Hepatocyte (in vitro differentiated cells): ENCODE measurements around the gene PRRG2. TPM values are rescaled to one million over a fixed set of nuclear protein-coding genes. Genes with fewer than 3 reads are reported as not detected.

ENCODE experiments used
- DNase-seq: peaks from one replicate; pipeline ENCODE4 v3.0.0-alpha.2; 2016; ENCODE audit warnings: low spot score
- H2AFZ ChIP-seq: fragments of 200-600 bp; sonication (generic); 2 replicates; pipeline ENCODE4 v1.6.0; 2016; ENCODE audit warnings: antibody characterized with exemption, mild to moderate bottlenecking
- H3K27ac ChIP-seq: fragments of 200-600 bp; sonication (generic); 2 replicates; pipeline ENCODE4 v1.5.1; 2016; ENCODE audit warnings: mild to moderate bottlenecking
- H3K27me3 ChIP-seq: fragments of 200-600 bp; sonication (generic); 2 replicates; pipeline ENCODE4 v1.6.1; 2016
- H3K36me3 ChIP-seq: fragments of 200-600 bp; sonication (generic); replicated peaks from 2 replicates; pipeline ENCODE4 v1.5.1; 2016; ENCODE audit warnings: low read depth; ENCODE audit not compliant: insufficient read depth
- H3K4me1 ChIP-seq: fragments of 200-600 bp; sonication (generic); 2 replicates; pipeline ENCODE4 v1.5.1; 2016; ENCODE audit warnings: mild to moderate bottlenecking, moderate library complexity; ENCODE audit not compliant: insufficient read depth
- H3K4me2 ChIP-seq: fragments of 200-600 bp; sonication (generic); 2 replicates; pipeline ENCODE4 v1.6.0; 2016
- H3K4me3 ChIP-seq: fragments of 200-600 bp; sonication (generic); 2 replicates; pipeline ENCODE4 v1.5.1; 2016; ENCODE audit warnings: mild to moderate bottlenecking
- H3K79me2 ChIP-seq: fragments of 200-600 bp; sonication (generic); 2 replicates; pipeline ENCODE4 v1.6.0; 2017; ENCODE audit warnings: mild to moderate bottlenecking
- H3K9me2 ChIP-seq: fragments of 200-600 bp; sonication (generic); replicated peaks from 2 replicates; pipeline ENCODE4 v1.6.0; 2017; ENCODE audit warnings: mild to moderate bottlenecking; ENCODE audit not compliant: insufficient read depth
- H3K9me3 ChIP-seq: fragments of 200-600 bp; sonication (generic); 2 replicates; pipeline ENCODE4 v1.5.1; 2016; ENCODE audit warnings: low read depth, mild to moderate bottlenecking
- H4K20me1 ChIP-seq: fragments of 200-600 bp; sonication (generic); 2 replicates; pipeline ENCODE4 v1.6.0; 2016; ENCODE audit warnings: mild to moderate bottlenecking; ENCODE audit not compliant: insufficient read depth, poor library complexity, severe bottlenecking
- EZH2 ChIP-seq: fragments of 200-600 bp; sonication (generic); IDR thresholded peaks from 2 replicates; pipeline ENCODE4 v1.6.1; 2016; ENCODE audit warnings: antibody characterized with exemption, mild to moderate bottlenecking, borderline replicate concordance
- EZH2phosphoT487 ChIP-seq: fragments of 200-600 bp; sonication (generic); IDR thresholded peaks from one replicate; pipeline ENCODE4 v1.6.1; 2018; ENCODE audit warnings: antibody characterized with exemption, mild to moderate bottlenecking, low read depth, moderate library complexity; ENCODE audit not compliant: unreplicated experiment, severe bottlenecking
- WGBS: methylation state at CpG from one replicate; pipeline ENCODE4 v1.1.6; 2016; ENCODE audit warnings: low lambda C conversion rate; ENCODE audit errors: missing lambda C conversion rate; 5-methylcytosine and 5-hydroxymethylcytosine counted together
- polyA plus RNA-seq: library from polyadenylated mRNA; unstranded; fragments of >200 nt; fragmentation: Nextera tagmentation; extraction: Ambion mirVana; gene quantifications from 2 replicates; pipeline ENCODE4 v1.2.1, GENCODE V29; 2016
- total RNA-seq: library from RNA; depleted of rRNA; stranded (reverse); fragments of >200 nt; gene quantifications from 2 replicates; pipeline ENCODE4 v1.2.3, GENCODE V29; 2014
- TF ChIP-seq, protein P1 (sequence below): fragments of 200-600 bp; sonication (generic); IDR thresholded peaks from 2 replicates; pipeline ENCODE4 v1.5.1; 2016; ENCODE audit warnings: antibody characterized with exemption, mild to moderate bottlenecking; ENCODE audit not compliant: poor library complexity

Gene PRRG2
- total and polyA plus RNA-seq, 2 experiments from 2014 or later, result 4.0 to 10.2 TPM

- Histone ChIP-seq H3K36me3 (no peaks in the 10 kb centered on the region), H3K4me3 (no peak overlapping the region), H3K9me2 (no peaks in the 10 kb centered on the region), H3K9me3 (no peaks in the 10 kb centered on the region), H3K79me2 (peaks cover 8% of the 10 kb centered on the region), H3K4me1 (no peaks in the 10 kb centered on the region), H3K4me2 (no peak overlapping the region), H3K27ac (no peak overlapping the region), H3K27me3 (no peaks in the 10 kb centered on the region), H2AFZ (no peak overlapping the region), H4K20me1 (peaks cover 2% of the 10 kb centered on the region)
- TF ChIP-seq, protein P1, sequence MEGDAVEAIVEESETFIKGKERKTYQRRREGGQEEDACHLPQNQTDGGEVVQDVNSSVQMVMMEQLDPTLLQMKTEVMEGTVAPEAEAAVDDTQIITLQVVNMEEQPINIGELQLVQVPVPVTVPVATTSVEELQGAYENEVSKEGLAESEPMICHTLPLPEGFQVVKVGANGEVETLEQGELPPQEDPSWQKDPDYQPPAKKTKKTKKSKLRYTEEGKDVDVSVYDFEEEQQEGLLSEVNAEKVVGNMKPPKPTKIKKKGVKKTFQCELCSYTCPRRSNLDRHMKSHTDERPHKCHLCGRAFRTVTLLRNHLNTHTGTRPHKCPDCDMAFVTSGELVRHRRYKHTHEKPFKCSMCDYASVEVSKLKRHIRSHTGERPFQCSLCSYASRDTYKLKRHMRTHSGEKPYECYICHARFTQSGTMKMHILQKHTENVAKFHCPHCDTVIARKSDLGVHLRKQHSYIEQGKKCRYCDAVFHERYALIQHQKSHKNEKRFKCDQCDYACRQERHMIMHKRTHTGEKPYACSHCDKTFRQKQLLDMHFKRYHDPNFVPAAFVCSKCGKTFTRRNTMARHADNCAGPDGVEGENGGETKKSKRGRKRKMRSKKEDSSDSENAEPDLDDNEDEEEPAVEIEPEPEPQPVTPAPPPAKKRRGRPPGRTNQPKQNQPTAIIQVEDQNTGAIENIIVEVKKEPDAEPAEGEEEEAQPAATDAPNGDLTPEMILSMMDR, result no peak
- TF ChIP-seq EZH2 (no peak), EZH2phosphoT487 (no peak)
- WGBS, result 93% methylated on average over 8 of the region's 8 CpGs
- DNase-seq, result no peak
Measured at GRCh38 chr19:49587227-49587626, 6.1 kb downstream of the PRRG2 start.

DNA sequence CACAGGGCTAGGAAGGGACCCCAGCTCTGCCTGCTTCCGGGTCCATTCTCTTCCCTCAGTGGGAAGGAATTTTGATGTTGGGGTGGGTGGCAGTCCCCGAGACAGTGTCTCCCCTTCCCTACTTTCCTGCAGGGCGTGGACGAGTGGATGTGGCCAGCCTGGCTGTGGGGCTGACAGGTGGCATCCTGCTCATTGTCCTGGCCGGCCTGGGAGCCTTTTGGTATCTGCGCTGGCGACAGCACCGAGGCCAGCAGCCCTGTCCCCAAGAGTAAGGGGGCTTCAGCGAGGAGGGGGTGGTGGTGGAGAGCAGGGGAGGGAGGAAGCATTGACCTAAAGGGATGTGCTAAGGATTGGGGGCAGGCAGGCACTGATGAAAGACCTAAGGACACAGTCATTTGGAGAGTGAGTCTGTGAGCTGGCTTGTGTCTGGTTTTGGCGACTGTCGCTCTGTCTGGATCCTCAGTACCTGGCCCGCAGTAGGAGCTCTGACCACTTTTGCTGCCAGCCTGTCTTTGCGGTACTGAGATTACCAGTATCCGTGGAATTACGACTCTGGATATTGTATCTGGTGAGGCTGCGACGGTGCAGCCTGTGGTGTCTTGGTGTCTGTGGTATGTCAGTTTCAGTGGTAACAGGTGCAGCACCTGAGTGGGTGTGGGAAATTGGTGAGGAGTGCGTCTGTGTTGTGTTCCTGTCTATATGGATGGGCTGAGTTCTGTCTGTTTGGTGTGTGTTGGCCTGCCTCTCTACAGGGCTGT, 7.4 kb downstream of the PRRG2 start:
- no peaks in the 10 kb centered on the region for H3K27me3 ChIP-seq
- WGBS, result 79% methylated on average over 18 of the region's 18 CpGs
- no peak overlapping the region for H3K4me3 ChIP-seq
- H2AFZ ChIP-seq, result no peak overlapping the region
- H3K9me2 ChIP-seq, result no peaks in the 10 kb centered on the region
- TF ChIP-seq, protein P1, result no peak
- TF ChIP-seq EZH2phosphoT487, result no peak
- no peak for TF ChIP-seq EZH2
- DNase-seq, result no peak
- no peaks in the 10 kb centered on the region for H3K36me3 ChIP-seq
- H3K9me3 ChIP-seq, result no peaks in the 10 kb centered on the region
- no peak overlapping the region for H3K27ac ChIP-seq
- H4K20me1 ChIP-seq, result peaks cover 12% of the 10 kb centered on the region
- peaks cover 1% of the 10 kb centered on the region for H3K4me1 ChIP-seq
- H3K4me2 ChIP-seq, result no peak overlapping the region
- H3K79me2 ChIP-seq, result peaks cover 18% of the 10 kb centered on the region

DNA sequence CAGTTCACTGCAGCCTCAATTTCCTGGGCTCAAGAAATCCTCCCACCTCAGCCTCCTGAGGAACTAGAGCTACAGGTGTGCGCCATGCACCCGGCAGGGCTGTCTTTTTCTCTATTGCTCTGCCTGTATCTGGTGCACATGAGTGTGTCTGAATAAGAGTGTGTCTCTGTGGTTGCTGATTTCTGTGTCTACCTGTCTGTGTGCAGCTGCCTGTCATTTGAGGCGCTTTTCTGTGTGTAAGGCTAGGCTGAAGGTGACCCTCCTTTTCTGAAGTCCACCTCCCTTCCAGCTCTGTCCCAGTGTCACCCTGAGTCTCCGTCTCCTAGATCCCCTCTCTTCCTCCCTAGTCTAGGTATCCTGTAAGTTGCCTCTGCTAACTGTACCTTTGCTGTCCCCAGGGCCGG, 8.4 kb downstream of the PRRG2 start:
- Histone ChIP-seq H3K27ac (peak overlapping the region; percentile 11), H3K4me3 (no peak overlapping the region), H3K9me2 (no peaks in the 10 kb centered on the region), H3K79me2 (peaks cover 28% of the 10 kb centered on the region), H4K20me1 (peaks cover 18% of the 10 kb centered on the region), H3K36me3 (no peaks in the 10 kb centered on the region), H3K9me3 (no peaks in the 10 kb centered on the region), H3K4me1 (peaks cover 6% of the 10 kb centered on the region), H2AFZ (no peak overlapping the region), H3K4me2 (peak overlapping the region; percentile 99), H3K27me3 (no peaks in the 10 kb centered on the region)
- 73% methylated on average over 4 of the region's 5 CpGs for WGBS
- TF ChIP-seq EZH2 (no peak), EZH2phosphoT487 (no peak)
- TF ChIP-seq, protein P1, result no peak
- no peak for DNase-seq
